GM10266 (cell line): Measurements from ENCODE around the gene RNF175.

Source experiments
- DNase-seq: peaks from one replicate; pipeline ENCODE4 v3.0.0; 2012; ENCODE audit errors: extremely low spot score
- TF ChIP-seq, protein P1 (sequence below): IDR thresholded peaks from 2 replicates; pipeline ENCODE4 v1.5.1; 2012; ENCODE audit warnings: mild to moderate bottlenecking, low read depth; ENCODE audit not compliant: control insufficient read depth, insufficient read depth; ENCODE audit errors: missing control alignments

RNF175 gene

GRCh38 chr4:153798901-153799693 lies 39.3 kb upstream of the RNF175 start:
- TF ChIP-seq, protein P1, sequence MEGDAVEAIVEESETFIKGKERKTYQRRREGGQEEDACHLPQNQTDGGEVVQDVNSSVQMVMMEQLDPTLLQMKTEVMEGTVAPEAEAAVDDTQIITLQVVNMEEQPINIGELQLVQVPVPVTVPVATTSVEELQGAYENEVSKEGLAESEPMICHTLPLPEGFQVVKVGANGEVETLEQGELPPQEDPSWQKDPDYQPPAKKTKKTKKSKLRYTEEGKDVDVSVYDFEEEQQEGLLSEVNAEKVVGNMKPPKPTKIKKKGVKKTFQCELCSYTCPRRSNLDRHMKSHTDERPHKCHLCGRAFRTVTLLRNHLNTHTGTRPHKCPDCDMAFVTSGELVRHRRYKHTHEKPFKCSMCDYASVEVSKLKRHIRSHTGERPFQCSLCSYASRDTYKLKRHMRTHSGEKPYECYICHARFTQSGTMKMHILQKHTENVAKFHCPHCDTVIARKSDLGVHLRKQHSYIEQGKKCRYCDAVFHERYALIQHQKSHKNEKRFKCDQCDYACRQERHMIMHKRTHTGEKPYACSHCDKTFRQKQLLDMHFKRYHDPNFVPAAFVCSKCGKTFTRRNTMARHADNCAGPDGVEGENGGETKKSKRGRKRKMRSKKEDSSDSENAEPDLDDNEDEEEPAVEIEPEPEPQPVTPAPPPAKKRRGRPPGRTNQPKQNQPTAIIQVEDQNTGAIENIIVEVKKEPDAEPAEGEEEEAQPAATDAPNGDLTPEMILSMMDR = no peak
- DNase-seq = no peak

GRCh38 chr4:153798420-153798819 lies 38.6 kb upstream of the RNF175 start:
- TF ChIP-seq, protein P1 = no peak
- no peak for DNase-seq

GRCh38 chr4:153794006-153794405 lies 34.2 kb upstream of the RNF175 start:
- TF ChIP-seq, protein P1 = no peak
- DNase-seq = no peak

- no peak for DNase-seq
- TF ChIP-seq, protein P1 = no peak
Measured at GRCh38 chr4:153792618-153793247, 32.9 kb upstream of the RNF175 start.

DNA sequence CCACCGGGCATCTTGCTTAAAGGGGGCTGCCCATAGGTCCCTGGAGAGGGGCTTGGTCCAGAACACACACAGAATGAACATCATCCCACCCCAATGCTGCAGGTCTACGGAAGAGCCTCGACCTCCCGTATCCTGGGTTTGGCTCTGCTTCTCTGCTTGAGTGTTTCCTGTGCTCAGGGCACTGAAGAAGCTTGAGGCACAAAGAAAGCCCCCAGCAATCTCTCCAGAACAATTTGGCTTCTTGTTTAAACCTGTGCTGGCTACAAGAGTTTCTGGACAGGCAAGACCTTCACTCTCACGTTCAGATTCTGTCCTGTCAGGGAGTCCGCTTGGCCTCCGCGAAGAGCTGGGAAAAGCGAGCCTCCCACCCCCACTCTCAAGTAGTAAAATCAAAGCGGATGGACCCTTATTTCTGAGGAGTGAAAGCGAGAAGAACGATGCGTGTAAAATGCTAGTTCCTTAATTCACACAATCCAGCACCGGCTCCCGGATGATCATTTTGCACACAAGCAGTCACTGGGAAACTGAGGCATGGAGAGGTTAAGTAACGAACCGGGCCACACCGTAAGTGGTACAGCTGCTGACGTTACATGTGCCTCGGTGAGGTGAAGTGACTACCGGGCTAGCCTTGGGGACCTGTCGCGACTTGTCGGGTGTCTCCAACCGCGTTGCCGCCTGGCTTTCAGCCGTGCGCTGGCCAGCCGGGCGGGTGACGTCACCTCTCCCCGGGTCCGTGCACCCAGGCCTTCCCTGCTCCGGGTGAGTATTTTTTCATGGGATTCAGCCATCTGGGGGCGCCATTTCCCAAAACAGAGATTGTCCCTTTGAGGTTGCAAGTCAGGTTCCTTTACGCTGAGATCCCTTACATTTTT lies 32.2 kb upstream of the RNF175 start:
- peak; percentile 38 for DNase-seq
- TF ChIP-seq, protein P1 = no peak

DNA sequence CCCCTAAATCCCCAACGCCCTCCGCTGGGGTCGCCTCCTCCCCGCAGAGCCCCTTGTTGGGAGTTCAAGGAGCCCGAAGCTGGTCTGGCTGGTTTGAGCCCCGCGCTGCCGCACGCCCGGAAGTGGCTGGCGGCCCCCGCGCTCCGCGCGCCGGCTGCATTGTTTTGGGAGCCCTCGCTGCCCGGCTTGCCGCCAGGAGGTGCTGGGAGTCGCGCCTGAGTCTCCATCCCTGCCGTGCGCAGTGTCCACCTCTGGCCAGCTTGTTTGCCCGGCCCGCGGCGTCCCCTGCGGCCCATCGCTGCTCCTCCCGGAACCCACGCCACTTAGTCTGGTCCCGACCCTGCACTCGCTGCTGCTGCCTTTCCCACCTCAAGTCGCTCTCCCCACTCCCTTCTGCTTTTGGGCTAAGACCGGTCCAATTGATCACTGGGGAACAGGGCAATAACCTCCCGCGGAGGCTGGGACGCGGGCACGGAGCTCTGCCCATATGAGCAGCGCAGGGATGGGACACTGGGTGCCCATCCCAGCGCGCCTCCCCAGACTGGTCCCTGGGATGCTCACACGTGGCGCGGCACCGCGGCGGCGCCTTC lies 31.2 kb upstream of the RNF175 start:
- TF ChIP-seq, protein P1 = no peak
- DNase-seq = peak; percentile 37
